Uterus (tissue), 4 donors: ENCODE measurements around the gene NMB. TPM values are rescaled to one million over a fixed set of nuclear protein-coding genes. Genes with fewer than 3 reads are reported as not detected.

ENCODE experiments used
- DNase-seq, 2 donors: peaks; one replicate each; pipeline ENCODE4 v3.0.0-alpha.2; 2019 to 2020
- H3K27ac ChIP-seq, 2 donors: fragments of 200-600 bp; sonication (generic); 1 replicate in 1 of 2; 2 replicates in 1 of 2; pipeline ENCODE4 v1.5.1; 2016 to 2018
- H3K27me3 ChIP-seq, 2 donors: fragments of 200-600 bp; sonication (generic); one replicate each; pipeline ENCODE4 v1.5.1; 2018 to 2019; ENCODE audit warnings: control low read depth in 1 of 2
- H3K36me3 ChIP-seq, 2 donors: fragments of 200-600 bp; sonication (generic); one replicate each; pipeline ENCODE4 v1.5.1; 2019; ENCODE audit warnings: control low read depth in 1 of 2
- H3K4me1 ChIP-seq, 2 donors: fragments of 200-600 bp; sonication (generic); one replicate each; pipeline ENCODE4 v1.5.1; 2018 to 2019; ENCODE audit warnings: control low read depth in 1 of 2
- H3K4me3 ChIP-seq, 2 donors: fragments of 200-600 bp; sonication (generic); 1 replicate in 1 of 2; 2 replicates in 1 of 2; pipeline ENCODE4 v1.5.1; 2018 to 2019; ENCODE audit warnings: mild to moderate bottlenecking in 1 of 2
- H3K9me3 ChIP-seq, 2 donors: fragments of 200-600 bp; sonication (generic); one replicate each; pipeline ENCODE4 v1.5.1; 2019; ENCODE audit warnings: control low read depth in 1 of 2
- CTCF ChIP-seq, 4 experiments: fragments of 200-600 bp in 2 of 4; fragments of 450-650 bp in 2 of 4; sonication (generic) in 2 of 4; IDR thresholded peaks; one replicate each; pipeline ENCODE4 v1.5.1; 2016 to 2019; ENCODE audit warnings: antibody characterized with exemption in 4 of 4, mild to moderate bottlenecking in 2 of 4, moderate library complexity in 1 of 4
- POLR2A ChIP-seq, 2 donors: fragments of 450-650 bp; IDR thresholded peaks; one replicate each; pipeline ENCODE4 v1.6.1; 2016; ENCODE audit warnings: antibody characterized with exemption in 2 of 2, mild to moderate bottlenecking in 1 of 2, moderate library complexity in 1 of 2
- intact Hi-C: fragments of 100-400 bp; cut with DNase I; formaldehyde crosslinking; loops from one replicate; pipeline ENCODE4 v1.15.1; 2023; ENCODE audit warnings: low total_unique reads
- total RNA-seq, 4 donors: library from RNA; depleted of rRNA in 3 of 4; stranded (reverse); fragments of >200 nt in 3 of 4; gene quantifications; one replicate each; pipeline versions ENCODE4 v1.1.0 to v1.2.4, GENCODE V29; 2014 to 2023
- donor health status: DM: yes; HTN: yes; CAD: no.

NMB gene
- total RNA-seq, 4 donors from 2014 or later, result 3.1 to 10.5 (median 7.4) TPM

DNA sequence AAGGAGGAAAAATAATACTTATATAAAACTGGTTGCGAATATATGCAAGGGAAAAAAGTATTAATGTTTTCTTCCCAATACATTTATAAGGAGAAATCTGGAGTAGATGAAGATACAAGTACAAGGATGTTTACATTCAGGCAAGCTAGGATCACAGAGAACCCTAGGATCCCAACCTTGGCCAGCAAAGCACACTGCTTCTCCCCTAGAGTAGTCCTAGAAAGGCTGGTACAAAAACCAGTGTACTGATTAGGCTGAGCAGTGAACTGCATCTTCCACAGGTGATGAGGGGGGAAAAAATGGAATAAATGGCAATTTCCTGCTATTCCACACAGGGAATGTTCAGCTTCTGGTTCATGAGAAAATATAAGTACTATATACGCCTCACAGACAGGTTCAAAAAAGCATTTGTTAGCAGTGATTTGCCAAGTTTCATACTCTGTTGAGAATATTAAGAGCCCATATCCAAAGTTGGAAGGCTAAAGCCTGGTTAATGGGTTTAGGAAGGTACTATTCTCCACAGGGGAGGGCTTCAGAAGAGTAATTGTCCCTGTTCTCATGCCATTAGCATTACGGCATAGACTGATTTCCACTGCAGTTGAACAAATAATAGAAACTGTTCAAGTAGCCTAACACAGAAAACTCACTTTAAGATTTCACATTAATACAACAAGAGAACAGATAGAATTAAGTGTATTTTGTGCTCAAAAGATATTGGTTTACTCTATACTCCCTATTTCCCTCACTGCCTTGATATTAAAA is 10.4 kb upstream of the NMB start:
- TF ChIP-seq POLR2A (IDR thresholded peaks at IDR 0.05), result no peak
- no peak for TF ChIP-seq CTCF (IDR thresholded peaks at IDR 0.05)
- Histone ChIP-seq H3K9me3 (no peaks in the 10 kb centered on the region), H3K27me3 (no peaks in the 10 kb centered on the region), H3K27ac (no peak overlapping the region), H3K4me1 (no peaks in the 10 kb centered on the region), H3K36me3 (no peaks in the 10 kb centered on the region), H3K4me3 (no peak overlapping the region)
- no peak for DNase-seq
- intact Hi-C loops, result no loop called here

- no peak overlapping the region for H3K4me3 ChIP-seq
- intact Hi-C loops, result no loop called here
- no peak overlapping the region for H3K27ac ChIP-seq
- H3K4me1 ChIP-seq, result no peaks in the 10 kb centered on the region
- no peaks in the 10 kb centered on the region for H3K9me3 ChIP-seq
- DNase-seq, result no peak
- no peaks in the 10 kb centered on the region for H3K36me3 ChIP-seq
- TF ChIP-seq POLR2A (IDR thresholded peaks at IDR 0.05), result no peak
- TF ChIP-seq CTCF (IDR thresholded peaks at IDR 0.05), result no peak
- H3K27me3 ChIP-seq, result no peaks in the 10 kb centered on the region
Measured at GRCh38 chr15:84666373-84666772, 8.4 kb upstream of the NMB start.

DNA sequence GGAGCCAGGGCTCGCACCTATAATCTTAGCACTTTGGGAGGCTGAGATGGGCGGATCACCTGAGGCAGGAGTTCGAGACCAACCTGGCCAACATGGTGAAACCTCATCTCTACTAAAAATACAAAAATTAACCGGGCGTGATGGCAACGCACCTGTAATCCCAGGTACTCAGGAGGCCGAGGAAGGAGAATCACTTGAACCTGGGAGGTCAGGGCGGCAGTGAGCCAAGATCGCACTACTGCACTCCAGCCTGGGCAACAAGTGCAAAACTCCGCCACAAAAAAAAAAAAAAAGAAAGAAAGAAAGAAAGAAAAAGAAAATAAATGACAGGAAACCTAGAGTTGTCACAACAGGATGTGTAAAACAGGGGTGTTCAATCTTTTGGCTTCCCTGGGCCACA is 3.0 kb upstream of the NMB start:
- DNase-seq, result no peak
- Histone ChIP-seq H3K9me3 (no peaks in the 10 kb centered on the region), H3K4me3 (no peak overlapping the region), H3K36me3 (no peaks in the 10 kb centered on the region), H3K27ac (no peak overlapping the region), H3K4me1 (no peaks in the 10 kb centered on the region), H3K27me3 (no peaks in the 10 kb centered on the region)
- intact Hi-C loops, result no loop called here
- TF ChIP-seq POLR2A (IDR thresholded peaks at IDR 0.05) (no peak), CTCF (IDR thresholded peaks at IDR 0.05) (no peak)

DNA sequence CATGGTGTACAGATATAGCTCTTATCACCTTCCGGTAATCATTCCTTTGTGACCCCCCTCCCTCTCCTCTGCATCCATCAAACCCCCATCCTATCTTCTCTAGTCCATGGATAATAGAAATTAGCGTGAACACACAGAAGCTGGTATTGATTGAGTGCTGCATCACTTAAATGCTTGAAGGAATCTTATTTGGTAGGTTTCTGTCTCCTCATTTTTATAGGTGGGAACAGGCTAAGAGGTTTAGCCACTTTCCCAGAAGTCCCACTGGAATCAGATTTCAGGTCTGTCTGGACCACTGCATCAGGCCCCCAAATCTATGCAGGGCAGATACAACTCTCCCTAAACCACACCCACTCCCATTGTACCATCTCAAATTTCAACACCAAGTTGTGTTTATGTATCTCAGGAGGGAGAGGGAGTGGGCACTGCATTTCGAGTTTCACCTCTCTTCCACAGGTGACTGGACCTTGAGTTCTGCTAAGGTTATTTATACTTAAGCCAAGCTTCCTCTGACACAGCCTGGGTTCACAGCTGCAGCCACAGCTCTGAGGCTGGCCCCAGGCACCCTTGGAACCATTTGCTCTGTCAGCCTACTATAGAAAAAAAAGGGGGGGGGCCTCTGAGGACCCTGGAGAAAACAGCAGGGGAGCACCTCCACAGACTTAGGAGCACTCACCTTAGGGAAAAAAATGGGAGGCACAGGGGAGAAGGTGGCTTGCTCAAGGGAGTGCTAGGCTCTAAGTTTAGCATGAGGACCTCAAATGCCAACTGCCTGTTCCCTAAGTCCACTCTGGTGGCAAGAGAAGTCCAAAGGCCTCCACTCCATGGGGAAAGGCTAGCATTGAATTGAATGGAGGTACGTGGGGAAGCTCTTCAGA is 2.1 kb upstream of the NMB start:
- Histone ChIP-seq H3K4me1 (peaks cover 0 to 4% of the 10 kb centered on the region in 2 donors), H3K27me3 (no peaks in the 10 kb centered on the region), H3K36me3 (no peaks in the 10 kb centered on the region), H3K27ac (no peak overlapping the region), H3K9me3 (no peaks in the 10 kb centered on the region), H3K4me3 (no peak overlapping the region)
- TF ChIP-seq CTCF (IDR thresholded peaks at IDR 0.05), result no peak
- TF ChIP-seq POLR2A (IDR thresholded peaks at IDR 0.05), result no peak
- no peak for DNase-seq
- intact Hi-C loops, result loop anchor here (10.0 kb wide), 2 partner anchors 55 to 265 kb away; partner anchors contain the start of gene ZSCAN2
